ENCODE data around the gene SLC39A11. TPM values are rescaled to one million over a fixed set of nuclear protein-coding genes. Genes with fewer than 3 reads are reported as not detected.
"Not testable (repeated sequence)": the region's sequence is repeated elsewhere in the genome, so short reads cannot be mapped to it uniquely, and the experiment has no call there.

SLC39A11 gene
- polyA plus RNA-seq, 3 donors: 26.5 to 28.6 (median 26.7) TPM

- DNase-seq (ENCODE audit: extremely low read depth in 1 of 11, low read depth in 9 of 11, low spot score in 4 of 11): no peak
Measured at GRCh38 chr17:72765368-72766153, 326.9 kb downstream of the SLC39A11 start.

GRCh38 chr17:72764632-72765041 is 327.9 kb downstream of the SLC39A11 start:
- DNase-seq (ENCODE audit: extremely low read depth in 1 of 11, low read depth in 9 of 11, low spot score in 4 of 11): no peak

- DNase-seq (ENCODE audit: extremely low read depth in 1 of 11, low read depth in 9 of 11, low spot score in 4 of 11): no peak
Measured at GRCh38 chr17:72763981-72764380, 328.5 kb downstream of the SLC39A11 start.

DNA sequence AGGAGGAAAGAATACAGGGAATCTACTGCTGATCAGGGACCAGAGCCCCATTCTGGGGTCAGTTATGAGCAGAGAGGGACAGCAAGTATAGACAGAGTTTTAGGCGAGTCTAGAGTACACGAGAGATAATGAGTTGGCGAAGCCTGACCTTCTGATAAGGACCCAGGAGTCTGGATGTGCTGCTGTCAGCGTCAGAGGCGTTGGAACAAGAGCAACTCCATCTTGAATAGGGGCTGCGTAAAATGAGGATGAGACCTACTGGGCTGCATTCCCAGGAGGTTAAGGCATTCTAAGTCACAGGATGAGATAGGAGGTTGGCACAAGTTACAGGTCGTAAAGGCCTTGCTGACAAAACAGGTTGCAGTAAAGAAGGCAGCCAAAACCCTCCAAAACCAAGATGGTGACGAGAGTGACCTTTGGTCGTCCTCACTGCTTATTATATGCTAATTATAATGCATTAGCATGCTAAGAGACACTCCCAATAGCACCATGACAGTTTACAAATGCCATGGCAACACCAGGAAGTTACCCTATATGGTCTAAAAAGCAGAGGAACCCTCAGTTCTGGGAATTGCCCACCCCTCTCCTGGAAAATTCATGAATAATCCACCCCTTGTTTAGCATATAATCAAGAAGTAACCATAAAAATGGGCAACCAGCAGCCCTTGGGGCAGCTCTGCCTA is 330.5 kb downstream of the SLC39A11 start:
- DNase-seq (ENCODE audit: extremely low read depth in 1 of 11, low read depth in 9 of 11, low spot score in 4 of 11): not testable (repeated sequence)

- DNase-seq (ENCODE audit: extremely low read depth in 1 of 11, low read depth in 9 of 11, low spot score in 4 of 11): no peak
Measured at GRCh38 chr17:72761431-72761830, 331.1 kb downstream of the SLC39A11 start.

- DNase-seq (ENCODE audit: extremely low read depth in 1 of 11, low read depth in 9 of 11, low spot score in 4 of 11): no peak
Measured at GRCh38 chr17:72760368-72760767, 332.1 kb downstream of the SLC39A11 start.

DNA sequence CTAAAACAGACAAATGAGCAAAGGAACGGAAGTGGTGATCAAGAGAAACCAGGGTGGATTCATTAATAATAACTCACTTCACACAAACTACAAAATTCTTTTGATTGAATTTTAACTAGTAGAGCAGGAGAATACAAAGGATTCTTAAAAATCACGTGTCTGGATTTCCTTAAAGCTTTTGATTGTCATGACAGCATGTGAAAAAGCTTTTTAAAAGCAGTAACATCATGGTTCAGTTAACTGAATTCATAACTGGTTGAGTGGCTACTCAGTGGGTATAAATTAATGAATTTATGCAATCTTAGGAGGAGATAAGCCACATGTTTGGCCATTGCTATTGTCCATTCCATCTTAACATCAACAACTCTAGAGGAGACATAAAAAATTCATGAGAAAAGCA is 333.2 kb downstream of the SLC39A11 start:
- no peak for DNase-seq (ENCODE audit: extremely low read depth in 1 of 11, low read depth in 9 of 11, low spot score in 4 of 11)

DNA sequence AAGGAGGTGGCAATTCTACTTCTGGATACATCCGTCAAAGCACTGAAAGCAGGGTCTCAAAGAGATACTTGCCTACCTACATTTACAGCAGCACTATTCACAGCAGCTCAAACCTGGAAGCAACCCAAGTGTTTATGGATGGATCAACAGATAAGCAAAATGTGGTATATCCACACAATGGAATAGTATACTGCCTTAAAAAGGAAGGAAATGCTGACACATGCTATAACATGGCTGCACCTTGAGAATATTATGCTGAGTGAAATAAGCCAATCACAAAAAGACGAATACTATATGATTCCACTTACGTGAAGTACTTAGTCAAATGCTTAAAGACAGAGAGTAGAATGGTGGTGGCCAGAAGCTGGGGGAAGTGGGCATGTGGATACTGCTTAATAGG is 336.2 kb downstream of the SLC39A11 start:
- DNase-seq (ENCODE audit: extremely low read depth in 1 of 11, low read depth in 9 of 11, low spot score in 4 of 11): no peak

DNA sequence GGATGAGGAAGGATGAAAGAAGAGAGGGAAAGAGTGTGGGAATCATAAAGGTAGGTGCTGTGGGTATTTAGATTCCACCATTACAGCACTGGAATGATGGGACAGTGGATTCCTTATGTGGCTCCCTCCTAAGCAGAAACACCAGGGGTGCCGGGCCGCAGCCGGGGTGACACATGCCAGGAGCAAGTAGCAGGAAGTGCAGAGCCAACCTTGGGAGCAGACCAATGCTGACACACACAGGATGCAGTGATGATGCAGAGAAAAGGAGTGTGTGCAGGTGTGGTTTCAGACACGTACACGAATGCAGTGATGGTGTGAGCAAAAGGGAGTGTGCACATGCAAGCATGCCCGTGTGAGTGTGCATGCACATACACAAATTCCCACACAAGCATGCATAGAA is 338.0 kb downstream of the SLC39A11 start:
- DNase-seq (ENCODE audit: extremely low read depth in 1 of 11, low read depth in 9 of 11, low spot score in 4 of 11): no peak

DNA sequence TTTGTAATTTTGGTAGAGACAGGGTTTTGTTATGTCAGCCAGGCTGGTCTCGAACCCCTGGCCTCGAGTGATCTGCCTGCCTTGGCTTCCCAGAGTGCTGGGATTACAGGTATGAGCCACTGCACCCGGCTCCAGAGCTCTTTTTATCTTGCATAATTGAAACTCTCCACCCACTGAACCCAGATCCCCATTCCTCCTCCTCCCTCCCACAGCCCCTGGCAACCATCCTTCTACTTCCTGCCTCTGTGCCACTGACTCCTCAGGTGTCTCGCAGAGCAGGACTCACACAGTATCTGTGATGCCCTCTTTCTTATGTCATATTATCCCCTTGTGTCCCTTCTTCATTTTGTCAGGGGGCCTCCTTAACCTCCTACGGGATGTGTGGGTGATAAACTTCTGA is 340.7 kb downstream of the SLC39A11 start:
- no peak for DNase-seq (ENCODE audit: extremely low read depth in 1 of 11, low read depth in 9 of 11, low spot score in 4 of 11)

GRCh38 chr17:72749119-72749572 is 343.3 kb downstream of the SLC39A11 start:
- no peak for DNase-seq (ENCODE audit: extremely low read depth in 1 of 11, low read depth in 9 of 11, low spot score in 4 of 11)

GRCh38 chr17:72747501-72747900 is 345.0 kb downstream of the SLC39A11 start:
- DNase-seq (ENCODE audit: extremely low read depth in 1 of 11, low read depth in 9 of 11, low spot score in 4 of 11): no peak

DNA sequence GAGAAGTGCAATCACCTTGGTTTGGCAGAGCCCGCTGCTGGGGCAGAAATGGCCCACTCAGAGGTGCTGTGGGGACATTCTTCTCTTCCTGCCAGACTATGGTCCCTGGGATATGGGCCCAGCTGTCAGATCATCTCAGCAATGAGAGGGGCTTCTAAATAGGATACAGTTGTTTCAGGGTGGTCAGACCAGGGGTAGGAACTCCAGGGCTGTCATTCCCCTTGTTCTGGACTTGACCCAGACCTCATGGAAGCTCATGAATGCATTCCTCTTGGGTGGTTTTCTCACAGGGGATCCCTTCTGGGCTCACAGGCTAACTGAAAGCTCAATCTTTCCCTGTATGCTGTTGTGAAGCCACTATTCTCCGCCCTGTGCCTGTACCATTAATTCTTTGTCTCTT is 347.2 kb downstream of the SLC39A11 start:
- no peak for DNase-seq (ENCODE audit: extremely low read depth in 1 of 11, low read depth in 9 of 11, low spot score in 4 of 11)

GRCh38 chr17:72743037-72743467 is 349.4 kb downstream of the SLC39A11 start:
- DNase-seq (ENCODE audit: extremely low read depth in 1 of 11, low read depth in 9 of 11, low spot score in 4 of 11): no peak

- no peak for DNase-seq (ENCODE audit: extremely low read depth in 1 of 11, low read depth in 9 of 11, low spot score in 4 of 11)
Measured at GRCh38 chr17:72737151-72737690, 355.3 kb downstream of the SLC39A11 start.

GRCh38 chr17:72735592-72735991 is 356.9 kb downstream of the SLC39A11 start:
- DNase-seq (ENCODE audit: extremely low read depth in 1 of 11, low read depth in 9 of 11, low spot score in 4 of 11): no peak

DNA sequence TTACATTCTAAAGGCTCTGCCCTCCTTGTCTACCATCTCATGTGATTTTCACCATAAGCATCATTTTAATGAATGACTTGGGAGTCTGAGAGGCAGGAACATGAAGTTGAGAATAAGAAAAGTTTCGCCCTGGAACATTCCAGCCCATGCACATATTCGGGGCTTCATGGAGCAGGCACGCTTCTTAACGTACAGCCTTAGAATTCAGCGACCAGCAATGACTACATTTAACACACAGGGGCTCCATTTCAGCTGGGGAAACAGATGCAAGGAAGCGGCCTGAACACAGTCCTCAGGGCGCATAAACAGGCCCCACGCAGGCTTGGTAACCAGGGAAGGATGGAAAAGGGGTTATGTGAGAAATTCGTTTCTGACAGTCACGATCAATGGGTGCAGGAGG is 357.4 kb downstream of the SLC39A11 start:
- DNase-seq (ENCODE audit: extremely low read depth in 1 of 11, low read depth in 9 of 11, low spot score in 4 of 11): no peak

GRCh38 chr17:72734613-72735012 is 357.9 kb downstream of the SLC39A11 start:
- no peak for DNase-seq (ENCODE audit: extremely low read depth in 1 of 11, low read depth in 9 of 11, low spot score in 4 of 11)

DNA sequence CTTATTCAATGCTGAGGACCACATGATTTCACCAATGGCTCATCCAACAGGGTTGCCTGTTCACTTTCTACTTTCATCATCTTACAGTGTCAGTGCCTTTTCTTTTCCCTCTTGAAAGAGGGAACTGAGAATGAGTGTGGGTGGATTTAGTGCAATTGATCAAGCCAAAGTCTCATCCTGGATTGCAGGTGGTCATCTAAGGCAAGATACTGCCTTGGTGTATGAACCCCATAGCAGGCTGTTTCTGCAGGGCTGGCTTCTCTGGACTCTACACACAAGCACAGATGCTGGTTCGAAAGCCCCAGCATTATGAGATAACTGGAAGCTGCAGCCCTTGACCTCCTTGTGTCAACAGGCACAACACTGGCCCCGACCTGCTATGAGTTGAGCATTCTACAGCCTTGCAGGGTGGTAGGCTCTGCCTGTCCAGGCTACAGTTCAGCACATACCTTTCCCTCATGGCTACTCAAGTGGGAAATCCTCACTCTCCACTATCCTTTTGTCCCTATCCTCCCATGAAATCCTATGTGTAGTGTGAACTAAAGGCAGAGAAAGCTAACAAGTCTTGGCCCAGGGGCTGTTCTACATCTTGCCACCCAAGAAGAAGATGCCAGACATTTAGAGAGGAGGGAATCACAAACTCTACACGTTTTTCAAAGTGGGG is 358.7 kb downstream of the SLC39A11 start:
- DNase-seq (ENCODE audit: extremely low read depth in 1 of 11, low read depth in 9 of 11, low spot score in 4 of 11): no peak

All from renal cortex interstitium (tissue), 11 donors.